CD14-positive monocyte (primary cell): ENCODE results near the gene WNT5A. TPM values are rescaled to one million over a fixed set of nuclear protein-coding genes. Genes with fewer than 3 reads are reported as not detected.

Source experiments
- DNase-seq, 3 donors: peaks; one replicate each; pipeline ENCODE4 v3.0.0-alpha.2; 2011 to 2022
- H2AFZ ChIP-seq: 2 replicates; pipeline ENCODE4 v1.6.0; 2012; ENCODE audit warnings: mild to moderate bottlenecking, low read depth, low read length, inconsistent platforms; ENCODE audit not compliant: insufficient read depth, poor library complexity, severe bottlenecking
- H3K27ac ChIP-seq, 2 donors: 1 replicate in 1 of 2; 2 replicates in 1 of 2; pipeline ENCODE4 v1.5.1; 2012 to 2013; ENCODE audit warnings: low read length in 2 of 2, control low read depth in 1 of 2, inconsistent platforms in 1 of 2, low read depth in 1 of 2, mild to moderate bottlenecking in 1 of 2
- H3K27me3 ChIP-seq, 2 donors: one replicate each; pipeline versions ENCODE4 v1.6.0 to v1.6.1; 2011 to 2013; ENCODE audit warnings: low read length in 2 of 2; ENCODE audit not compliant: control insufficient read depth in 2 of 2, insufficient read depth in 2 of 2
- H3K36me3 ChIP-seq, 2 donors: replicated peaks in 1 of 2; 1 replicate in 1 of 2; 2 replicates in 1 of 2; pipeline versions ENCODE4 v1.5.1 to v1.6.1; 2012 to 2013; ENCODE audit warnings: low read length in 2 of 2, control low read depth in 1 of 2, inconsistent platforms in 1 of 2, mild to moderate bottlenecking in 1 of 2; ENCODE audit not compliant: insufficient read depth in 2 of 2, control insufficient read depth in 1 of 2
- H3K4me1 ChIP-seq, 2 donors: 1 replicate in 1 of 2; 2 replicates in 1 of 2; pipeline versions ENCODE4 v1.5.1 to v1.6.1; 2012 to 2013; ENCODE audit warnings: low read length in 2 of 2, control low read depth in 1 of 2, inconsistent platforms in 1 of 2, mild to moderate bottlenecking in 1 of 2, moderate library complexity in 1 of 2; ENCODE audit not compliant: insufficient read depth in 2 of 2, control insufficient read depth in 1 of 2
- H3K4me2 ChIP-seq: replicated peaks from 2 replicates; pipeline ENCODE3; 2012; ENCODE audit warnings: low read length, moderate library complexity, mild to moderate bottlenecking; ENCODE audit not compliant: poor library complexity, severe bottlenecking; ENCODE audit errors: extremely low read depth
- H3K4me3 ChIP-seq, 3 experiments: fragments of 200-600 bp in 1 of 3; sonication (generic) in 1 of 3; replicated peaks in 1 of 3; 1 replicate in 2 of 3; 2 replicates in 1 of 3; pipeline ENCODE4 v1.5.1; 2011 to 2013; ENCODE audit warnings: low read length in 3 of 3, mild to moderate bottlenecking in 3 of 3, control low read depth in 2 of 3, low read depth in 2 of 3, inconsistent platforms in 1 of 3, moderate library complexity in 1 of 3
- H3K79me2 ChIP-seq: 2 replicates; pipeline ENCODE4 v1.6.0; 2012; ENCODE audit warnings: mild to moderate bottlenecking, control low read depth, inconsistent platforms, low read length, moderate library complexity; ENCODE audit not compliant: insufficient read depth
- H3K9ac ChIP-seq: 2 replicates; pipeline ENCODE4 v1.6.0; 2017; ENCODE audit warnings: low read length, mild to moderate bottlenecking; ENCODE audit not compliant: insufficient read depth, poor library complexity, severe bottlenecking
- H3K9me3 ChIP-seq, 2 donors: replicated peaks in 1 of 2; 1 replicate in 1 of 2; 2 replicates in 1 of 2; pipeline versions ENCODE4 v1.5.1 to v1.6.1; 2012 to 2013; ENCODE audit warnings: low read length in 2 of 2, control low read depth in 1 of 2; ENCODE audit not compliant: control insufficient read depth in 1 of 2, insufficient read depth in 1 of 2
- H4K20me1 ChIP-seq: 2 replicates; pipeline ENCODE4 v1.6.0; 2012; ENCODE audit warnings: mild to moderate bottlenecking, low read length, control low read depth, moderate library complexity; ENCODE audit not compliant: insufficient read depth
- H3K27ac Mint-ChIP-seq, 7 donors: one replicate each; pipeline ENCODE4 v1.8.0; 2020; ENCODE audit warnings: mild to moderate bottlenecking in 7 of 7, mixed read lengths in 7 of 7, moderate library complexity in 6 of 7, inconsistent platforms in 2 of 7
- H3K27me3 Mint-ChIP-seq, 3 donors: one replicate each; pipeline ENCODE4 v1.8.0; 2021 to 2022; ENCODE audit warnings: low read depth in 3 of 3, mild to moderate bottlenecking in 3 of 3, mixed read lengths in 3 of 3, moderate library complexity in 3 of 3, inconsistent platforms in 1 of 3
- H3K36me3 Mint-ChIP-seq, 2 donors: one replicate each; pipeline ENCODE4 v1.8.0; 2020; ENCODE audit warnings: mixed read lengths in 2 of 2, inconsistent platforms in 1 of 2, mild to moderate bottlenecking in 1 of 2
- H3K4me1 Mint-ChIP-seq: one replicate; pipeline ENCODE4 v1.8.0; 2020; ENCODE audit warnings: mild to moderate bottlenecking, mixed read lengths
- H3K4me3 Mint-ChIP-seq, 2 donors: one replicate each; pipeline ENCODE4 v1.8.0; 2020; ENCODE audit warnings: mild to moderate bottlenecking in 2 of 2, mixed read lengths in 2 of 2, moderate library complexity in 1 of 2
- H3K9me3 Mint-ChIP-seq, 7 donors: one replicate each; pipeline ENCODE4 v1.8.0; 2020 to 2022; ENCODE audit warnings: mixed read lengths in 7 of 7, mild to moderate bottlenecking in 6 of 7, moderate library complexity in 6 of 7, inconsistent platforms in 2 of 7
- WGBS: methylation state at CpG from one replicate; pipeline ENCODE4 v1.1.5; 2013; ENCODE audit warnings: missing lambda C conversion rate; ENCODE audit not compliant: insufficient coverage; 5-methylcytosine and 5-hydroxymethylcytosine counted together
- intact Hi-C, 2 donors: fragments of 100-400 bp; cut with micrococcal nuclease; formaldehyde crosslinking; loops; one replicate each; pipeline versions ENCODE4 v1.15.0 to v1.15.1; 2023
- polyA plus RNA-seq, 3 donors: library from polyadenylated mRNA; depleted of rRNA in 1 of 3; unstranded in 2 of 3; stranded (reverse) in 1 of 3; fragments of 300-500 nt in 2 of 3; fragments of >200 nt in 1 of 3; fragmentation: Illumina TruSeq in 2 of 3; gene quantifications; 1 replicate in 2 of 3; 2 replicates in 1 of 3; pipeline ENCODE4 v1.2.3, GENCODE V29; 2012 to 2021
- TF ChIP-seq, protein P1 (sequence below): fragments of 200-600 bp; IDR thresholded peaks from one replicate; pipeline ENCODE4 v1.8.0; 2022; ENCODE audit warnings: antibody characterized with exemption, mild to moderate bottlenecking

Gene WNT5A
- polyA plus RNA-seq, 3 donors = 0.01 to 0.03 TPM; not detected in 1

DNA sequence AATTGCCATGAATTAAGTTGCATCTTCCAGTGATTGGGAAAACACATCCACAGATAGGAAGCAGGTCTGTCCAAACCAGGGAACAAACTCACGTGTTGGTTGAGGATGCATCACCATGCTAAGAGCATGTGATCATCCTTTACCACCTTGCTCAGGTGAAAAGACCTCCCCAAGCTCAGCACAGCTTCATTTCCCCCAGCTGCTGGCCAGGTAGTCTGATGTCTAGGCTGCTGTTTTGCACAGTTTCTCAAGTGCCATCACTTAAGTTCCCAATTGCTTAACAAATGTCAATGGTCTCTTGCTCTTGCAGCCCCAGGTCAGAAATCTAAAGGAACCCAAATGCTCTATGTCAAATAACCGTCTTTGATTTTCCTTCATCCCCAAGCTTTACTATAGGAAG is 34.2 kb downstream of the WNT5A start:
- Histone ChIP-seq H2AFZ (no peak overlapping the region), H3K9me3 (no peaks in the 10 kb centered on the region), H3K4me1 (no peaks in the 10 kb centered on the region), H3K4me3 (no peak overlapping the region), H3K27ac (no peak overlapping the region), H3K36me3 (no peaks in the 10 kb centered on the region), H3K9ac (no peak overlapping the region), H4K20me1 (no peaks in the 10 kb centered on the region), H3K79me2 (no peaks in the 10 kb centered on the region), H3K27me3 (no peaks in the 10 kb centered on the region), H3K4me2 (no peak overlapping the region)
- Mint-ChIP-seq H3K36me3 (no peaks in the 10 kb centered on the region), H3K27me3 (peaks cover 2 to 5% (median 2%) of the 10 kb centered on the region in 3 donors), H3K9me3 (peaks cover 0 to 2% (median 0%) of the 10 kb centered on the region in 7 donors), H3K4me3 (no peak overlapping the region), H3K27ac (no peak overlapping the region), H3K4me1 (no peaks in the 10 kb centered on the region)
- WGBS = 65% methylated on average over 2 of the region's 2 CpGs
- intact Hi-C loops = no loop called here
- TF ChIP-seq, protein P1, sequence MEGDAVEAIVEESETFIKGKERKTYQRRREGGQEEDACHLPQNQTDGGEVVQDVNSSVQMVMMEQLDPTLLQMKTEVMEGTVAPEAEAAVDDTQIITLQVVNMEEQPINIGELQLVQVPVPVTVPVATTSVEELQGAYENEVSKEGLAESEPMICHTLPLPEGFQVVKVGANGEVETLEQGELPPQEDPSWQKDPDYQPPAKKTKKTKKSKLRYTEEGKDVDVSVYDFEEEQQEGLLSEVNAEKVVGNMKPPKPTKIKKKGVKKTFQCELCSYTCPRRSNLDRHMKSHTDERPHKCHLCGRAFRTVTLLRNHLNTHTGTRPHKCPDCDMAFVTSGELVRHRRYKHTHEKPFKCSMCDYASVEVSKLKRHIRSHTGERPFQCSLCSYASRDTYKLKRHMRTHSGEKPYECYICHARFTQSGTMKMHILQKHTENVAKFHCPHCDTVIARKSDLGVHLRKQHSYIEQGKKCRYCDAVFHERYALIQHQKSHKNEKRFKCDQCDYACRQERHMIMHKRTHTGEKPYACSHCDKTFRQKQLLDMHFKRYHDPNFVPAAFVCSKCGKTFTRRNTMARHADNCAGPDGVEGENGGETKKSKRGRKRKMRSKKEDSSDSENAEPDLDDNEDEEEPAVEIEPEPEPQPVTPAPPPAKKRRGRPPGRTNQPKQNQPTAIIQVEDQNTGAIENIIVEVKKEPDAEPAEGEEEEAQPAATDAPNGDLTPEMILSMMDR = no peak
- no peak for DNase-seq

DNA sequence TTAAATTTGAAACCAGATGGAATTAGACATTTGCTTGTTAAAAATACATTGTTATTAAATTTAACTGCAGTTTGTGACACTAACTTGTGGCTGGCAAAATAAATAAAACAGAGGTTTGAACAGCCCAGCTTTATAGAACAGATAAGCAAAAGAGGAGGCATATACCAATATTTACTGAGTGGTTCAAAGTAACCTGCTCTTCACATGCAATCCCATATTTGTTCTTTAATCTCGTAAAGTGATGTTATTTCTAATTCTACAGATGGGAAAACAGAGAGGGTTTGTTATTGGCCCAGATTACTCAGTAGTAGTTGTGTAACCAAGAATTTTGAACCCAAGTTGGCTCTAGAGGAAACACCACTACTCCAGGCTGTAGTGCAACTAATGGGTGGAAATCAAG is 37.6 kb downstream of the WNT5A start:
- intact Hi-C loops = no loop called here
- Histone ChIP-seq H3K36me3 (no peaks in the 10 kb centered on the region), H3K9me3 (no peaks in the 10 kb centered on the region), H4K20me1 (no peaks in the 10 kb centered on the region), H3K27me3 (no peaks in the 10 kb centered on the region), H3K4me3 (no peak overlapping the region), H3K9ac (no peak overlapping the region), H3K4me2 (no peak overlapping the region), H3K4me1 (no peaks in the 10 kb centered on the region), H3K79me2 (no peaks in the 10 kb centered on the region), H2AFZ (no peak overlapping the region), H3K27ac (no peak overlapping the region)
- Mint-ChIP-seq H3K9me3 (peaks cover 0 to 5% (median 2%) of the 10 kb centered on the region in 7 donors), H3K4me1 (no peaks in the 10 kb centered on the region), H3K4me3 (no peak overlapping the region), H3K36me3 (no peaks in the 10 kb centered on the region), H3K27ac (no peak overlapping the region), H3K27me3 (peaks cover 2 to 3% (median 2%) of the 10 kb centered on the region in 3 donors)
- no peak for DNase-seq
- WGBS = no CpG with 5 or more reads among the region's 1 CpG
- TF ChIP-seq, protein P1 = no peak
